HEK293T (cell line): Measurements from ENCODE around the gene CADM1.

ENCODE experiments used
- CTCF ChIA-PET: fragments of 350-600 bp; formaldehyde crosslinking; extraction: SDS; loops from one replicate; lab custom pipeline; 2021; ENCODE audit warnings: antibody characterized with exemption, inconsistent platforms; lab: Yijun Ruan, JAX
- POLR2A ChIA-PET: fragments of 350-600 bp; formaldehyde crosslinking; extraction: SDS; loops from one replicate; lab custom pipeline; 2020; ENCODE audit warnings: antibody characterized with exemption, inconsistent platforms; lab: Yijun Ruan, JAX
- DNase-seq: peaks from one replicate; pipeline ENCODE4 v3.0.0; 2012; ENCODE audit warnings: mixed read lengths; ENCODE audit errors: extremely low spot score
- ARNT ChIP-seq: fragments of 450-650 bp; IDR thresholded peaks from 2 replicates; pipeline ENCODE4 v1.6.1; 2017; ENCODE audit warnings: mild to moderate bottlenecking
- BHLHE40 ChIP-seq: fragments of 450-650 bp; IDR thresholded peaks from 2 replicates; pipeline ENCODE4 v1.6.1; 2016; ENCODE audit warnings: mild to moderate bottlenecking, moderate library complexity, borderline replicate concordance
- CTBP1 ChIP-seq: fragments of 450-650 bp; IDR thresholded peaks from 2 replicates; pipeline ENCODE4 v1.6.1; 2016; ENCODE audit warnings: borderline replicate concordance
- ELF4 ChIP-seq: fragments of 450-650 bp; IDR thresholded peaks from 2 replicates; pipeline ENCODE4 v1.6.1; 2017; ENCODE audit warnings: antibody characterized with exemption
- FOXA1 ChIP-seq: fragments of 450-650 bp; IDR thresholded peaks from 2 replicates; pipeline ENCODE4 v1.6.1; 2016; ENCODE audit warnings: mild to moderate bottlenecking
- FOXK2 ChIP-seq: fragments of 450-650 bp; IDR thresholded peaks from 2 replicates; pipeline ENCODE4 v1.6.1; 2016; ENCODE audit warnings: mild to moderate bottlenecking
- FOXM1 ChIP-seq: fragments of 450-650 bp; IDR thresholded peaks from 2 replicates; pipeline ENCODE4 v1.6.1; 2017; ENCODE audit warnings: mild to moderate bottlenecking, borderline replicate concordance
- HDGF ChIP-seq: fragments of 450-650 bp; IDR thresholded peaks from 2 replicates; pipeline ENCODE4 v1.6.1; 2017; ENCODE audit warnings: antibody characterized with exemption, borderline replicate concordance
- L3MBTL2 ChIP-seq: fragments of 450-650 bp; conservative IDR thresholded peaks from 2 replicates; pipeline ENCODE4 v1.6.1; 2016; ENCODE audit warnings: mild to moderate bottlenecking
- LEF1 ChIP-seq: fragments of 450-650 bp; IDR thresholded peaks from 2 replicates; pipeline ENCODE4 v1.6.1; 2017; ENCODE audit warnings: mild to moderate bottlenecking, borderline replicate concordance
- NFRKB ChIP-seq: fragments of 450-650 bp; IDR thresholded peaks from 2 replicates; pipeline ENCODE4 v1.6.1; 2016; ENCODE audit warnings: mild to moderate bottlenecking, moderate library complexity
- PKNOX1 ChIP-seq: fragments of 450-650 bp; IDR thresholded peaks from 2 replicates; pipeline ENCODE4 v1.6.1; 2016
- SP1 ChIP-seq: fragments of 450-650 bp; IDR thresholded peaks from 2 replicates; pipeline ENCODE4 v1.6.1; 2017
- SUZ12 ChIP-seq: fragments of 450-650 bp; IDR thresholded peaks from 2 replicates; pipeline ENCODE4 v1.6.1; 2016; ENCODE audit warnings: mild to moderate bottlenecking
- TARDBP ChIP-seq: fragments of 450-650 bp; IDR thresholded peaks from 2 replicates; pipeline ENCODE4 v1.6.1; 2016
- ZNF384 ChIP-seq: fragments of 450-650 bp; IDR thresholded peaks from 2 replicates; pipeline ENCODE4 v1.6.1; 2016

The CADM1 gene

GRCh38 chr11:115406404-115406803, 97.8 kb downstream of the CADM1 start:
- no peak for TF ChIP-seq BHLHE40
- no peak for TF ChIP-seq L3MBTL2
- TF ChIP-seq HDGF: no peak
- no peak for TF ChIP-seq FOXK2
- no peak for TF ChIP-seq LEF1
- TF ChIP-seq FOXA1: no peak
- no peak for TF ChIP-seq CTBP1
- TF ChIP-seq SP1: no peak
- TF ChIP-seq ELF4: no peak
- no peak for TF ChIP-seq SUZ12
- no peak for TF ChIP-seq ZNF384
- CTCF ChIA-PET: no interaction called here
- POLR2A ChIA-PET: no interaction called here
- DNase-seq: no peak

GRCh38 chr11:115398333-115399080, 105.7 kb downstream of the CADM1 start:
- ChIA-PET CTCF (no interaction called here), POLR2A (no interaction called here)
- TF ChIP-seq ARNT (no peak), SUZ12 (no peak), HDGF (no peak), LEF1 (no peak), FOXM1 (no peak), NFRKB (no peak), TARDBP (no peak), L3MBTL2 (no peak), ZNF384 (no peak), ELF4 (no peak), PKNOX1 (no peak), CTBP1 (no peak), FOXK2 (no peak)
- DNase-seq: no peak

GRCh38 chr11:115396533-115396932, 107.7 kb downstream of the CADM1 start:
- ChIA-PET POLR2A (no interaction called here), CTCF (no interaction called here)
- DNase-seq: no peak
- TF ChIP-seq TARDBP: no peak
- no peak for TF ChIP-seq CTBP1

GRCh38 chr11:115393950-115394349, 110.3 kb downstream of the CADM1 start:
- DNase-seq: no peak
- POLR2A ChIA-PET: interaction anchor here (1.5 kb wide), 1 partner anchor 10 kb away, joined by 4 read pairs; no protein-coding TSS in a partner anchor
- CTCF ChIA-PET: no interaction called here
- TF ChIP-seq BHLHE40 (no peak), TARDBP (no peak), CTBP1 (no peak), L3MBTL2 (no peak), HDGF (no peak), NFRKB (no peak), FOXK2 (no peak), ARNT (no peak), SUZ12 (no peak), PKNOX1 (no peak), SP1 (no peak), FOXM1 (no peak), LEF1 (no peak), FOXA1 (no peak), ELF4 (no peak), ZNF384 (no peak)

- peak; percentile 22 for DNase-seq
- ChIA-PET POLR2A (no interaction called here), CTCF (interaction anchor here (0.7 kb wide), 1 partner anchor 295 kb away, joined by 3 read pairs; no protein-coding TSS in a partner anchor)
- TF ChIP-seq TARDBP (no peak), SUZ12 (no peak), CTBP1 (no peak)
Observed at GRCh38 chr11:115391598-115391997, 112.6 kb downstream of the CADM1 start.

GRCh38 chr11:115391160-115391559, 113.1 kb downstream of the CADM1 start:
- ChIA-PET POLR2A (no interaction called here), CTCF (interaction anchor here (0.7 kb wide), 1 partner anchor 294 kb away, joined by 3 read pairs; no protein-coding TSS in a partner anchor)
- no peak for TF ChIP-seq NFRKB
- TF ChIP-seq ARNT: no peak
- no peak for TF ChIP-seq LEF1
- TF ChIP-seq CTBP1: no peak
- no peak for TF ChIP-seq BHLHE40
- no peak for TF ChIP-seq SUZ12
- no peak for TF ChIP-seq SP1
- no peak for TF ChIP-seq FOXA1
- no peak for DNase-seq

GRCh38 chr11:115390441-115390840, 113.8 kb downstream of the CADM1 start:
- DNase-seq: no peak
- ChIA-PET CTCF (interaction anchor here (0.6 kb wide), 1 partner anchor 892 kb away, joined by 4 read pairs; no protein-coding TSS in a partner anchor), POLR2A (no interaction called here)
- TF ChIP-seq ZNF384 (no peak), BHLHE40 (no peak), FOXM1 (no peak), TARDBP (no peak), FOXA1 (no peak), SUZ12 (no peak), L3MBTL2 (no peak), ELF4 (no peak), NFRKB (no peak), FOXK2 (no peak), SP1 (no peak), ARNT (no peak), CTBP1 (no peak), LEF1 (no peak), HDGF (no peak), PKNOX1 (no peak)
